Measurements from ENCODE around the gene WDR81. TPM values are rescaled to one million over a fixed set of nuclear protein-coding genes. Genes with fewer than 3 reads are reported as not detected.
"Not testable (repeated sequence)": the region's sequence is repeated elsewhere in the genome, so short reads cannot be mapped to it uniquely, and the experiment has no call there.

WDR81 gene
- total and polyA plus RNA-seq, 5 donors from 2014 or later, result 10.6 to 48.4 (median 11.2) TPM

DNA sequence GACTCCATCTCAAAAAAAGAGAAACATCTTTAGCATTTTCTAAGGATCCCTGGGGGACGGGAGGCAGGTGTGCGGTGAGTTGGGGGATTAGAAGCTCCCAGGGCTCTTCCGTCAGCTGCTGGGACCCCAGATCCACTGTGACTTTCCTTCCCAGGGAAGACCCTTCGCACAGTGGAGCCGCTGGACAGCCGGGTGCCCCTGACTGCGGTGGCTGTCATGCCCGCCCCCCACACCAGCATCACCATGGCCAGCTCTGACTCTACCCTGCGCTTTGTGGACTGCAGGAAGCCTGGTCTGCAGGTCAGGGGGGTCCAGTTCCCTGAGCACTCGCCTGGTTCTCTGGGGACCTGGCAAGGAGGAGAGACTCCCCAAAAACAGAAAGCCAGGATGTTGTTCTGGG is 10.9 kb downstream of the WDR81 start:
- Mint-ChIP-seq H3K27me3 (no peaks in the 10 kb centered on the region), H3K36me3 (peaks cover 9% of the 10 kb centered on the region), H3K9me3 (no peaks in the 10 kb centered on the region), H3K4me1 (peaks cover 0 to 14% (median under 1%) of the 10 kb centered on the region in 4 donors), H3K4me3 (no peak overlapping the region), H3K27ac (no peak overlapping the region)
- H3K27ac ChIP-seq (ENCODE audit: insufficient read depth, low read length, poor library complexity, severe bottlenecking), result no peak overlapping the region
- no peaks in the 10 kb centered on the region for H3K9me3 ChIP-seq (ENCODE audit: control insufficient read depth in 2 of 2, low read length in 2 of 2)
- H3K4me1 ChIP-seq (ENCODE audit: control insufficient read depth, insufficient read depth, low read length, poor library complexity, severe bottlenecking), result no peaks in the 10 kb centered on the region
- no peak overlapping the region for H3K4me3 ChIP-seq (ENCODE audit: low read depth, low read length)
- peaks cover 25% of the 10 kb centered on the region for H3K36me3 ChIP-seq (ENCODE audit: control insufficient read depth, insufficient read depth, low read length)
- DNase-seq (no peak), ATAC-seq (ENCODE audit: low read depth in 2 of 2) (no peak)
- H3K27me3 ChIP-seq (ENCODE audit: control insufficient read depth, insufficient read depth, low read length), result no peaks in the 10 kb centered on the region

- H3K27me3 Mint-ChIP-seq, result no peaks in the 10 kb centered on the region
- H3K36me3 Mint-ChIP-seq, result peaks cover 9% of the 10 kb centered on the region
- no peak overlapping the region for H3K4me3 ChIP-seq (ENCODE audit: low read depth, low read length)
- peaks cover 0 to 14% (median under 1%) of the 10 kb centered on the region in 4 donors for H3K4me1 Mint-ChIP-seq
- no peaks in the 10 kb centered on the region for H3K4me1 ChIP-seq (ENCODE audit: control insufficient read depth, insufficient read depth, low read length, poor library complexity, severe bottlenecking)
- H3K9me3 Mint-ChIP-seq, result no peaks in the 10 kb centered on the region
- no peak overlapping the region for H3K4me3 Mint-ChIP-seq
- peaks cover 23% of the 10 kb centered on the region for H3K36me3 ChIP-seq (ENCODE audit: control insufficient read depth, insufficient read depth, low read length)
- H3K27ac ChIP-seq (ENCODE audit: insufficient read depth, low read length, poor library complexity, severe bottlenecking), result no peak overlapping the region
- ATAC-seq (ENCODE audit: low read depth in 2 of 2), result no peak
- no peaks in the 10 kb centered on the region for H3K9me3 ChIP-seq (ENCODE audit: control insufficient read depth in 2 of 2, low read length in 2 of 2)
- no peak for DNase-seq
- no peak overlapping the region for H3K27ac Mint-ChIP-seq
- H3K27me3 ChIP-seq (ENCODE audit: control insufficient read depth, insufficient read depth, low read length), result no peaks in the 10 kb centered on the region
Observed at GRCh38 chr17:1735834-1736347, 11.4 kb downstream of the WDR81 start.

- Mint-ChIP-seq H3K36me3 (peaks cover 9% of the 10 kb centered on the region), H3K4me3 (no peak overlapping the region), H3K4me1 (peaks cover 0 to 14% (median under 1%) of the 10 kb centered on the region in 4 donors), H3K27me3 (no peaks in the 10 kb centered on the region), H3K27ac (peak overlapping the region in 2 of 3 donors; percentile 25 to 48), H3K9me3 (no peaks in the 10 kb centered on the region)
- H3K4me1 ChIP-seq (ENCODE audit: control insufficient read depth, insufficient read depth, low read length, poor library complexity, severe bottlenecking), result no peaks in the 10 kb centered on the region
- no peaks in the 10 kb centered on the region for H3K27me3 ChIP-seq (ENCODE audit: control insufficient read depth, insufficient read depth, low read length)
- ATAC-seq (ENCODE audit: low read depth in 2 of 2) (no peak), DNase-seq (no peak)
- H3K27ac ChIP-seq (ENCODE audit: insufficient read depth, low read length, poor library complexity, severe bottlenecking), result peak overlapping the region; percentile 14
- H3K9me3 ChIP-seq (ENCODE audit: control insufficient read depth in 2 of 2, low read length in 2 of 2), result no peaks in the 10 kb centered on the region
- H3K36me3 ChIP-seq (ENCODE audit: control insufficient read depth, insufficient read depth, low read length), result peaks cover 19% of the 10 kb centered on the region
- H3K4me3 ChIP-seq (ENCODE audit: low read depth, low read length), result no peak overlapping the region
Observed at GRCh38 chr17:1736348-1737281, 12.1 kb downstream of the WDR81 start.

GRCh38 chr17:1737531-1738291 is 13.2 kb downstream of the WDR81 start:
- H3K27me3 Mint-ChIP-seq, result no peaks in the 10 kb centered on the region
- H3K36me3 Mint-ChIP-seq, result peaks cover 9% of the 10 kb centered on the region
- Histone ChIP-seq H3K4me3 (ENCODE audit: low read depth, low read length) (no peak overlapping the region), H3K9me3 (ENCODE audit: control insufficient read depth in 2 of 2, low read length in 2 of 2) (no peaks in the 10 kb centered on the region), H3K36me3 (ENCODE audit: control insufficient read depth, insufficient read depth, low read length) (peaks cover 15% of the 10 kb centered on the region), H3K27me3 (ENCODE audit: control insufficient read depth, insufficient read depth, low read length) (no peaks in the 10 kb centered on the region), H3K4me1 (ENCODE audit: control insufficient read depth, insufficient read depth, low read length, poor library complexity, severe bottlenecking) (no peaks in the 10 kb centered on the region), H3K27ac (ENCODE audit: insufficient read depth, low read length, poor library complexity, severe bottlenecking) (no peak overlapping the region)
- ATAC-seq (ENCODE audit: low read depth in 2 of 2) (no peak), DNase-seq (no peak)
- H3K4me1 Mint-ChIP-seq, result peaks cover 0 to 14% (median under 1%) of the 10 kb centered on the region in 4 donors
- no peaks in the 10 kb centered on the region for H3K9me3 Mint-ChIP-seq
- H3K4me3 Mint-ChIP-seq, result no peak overlapping the region
- peak overlapping the region in 1 of 3 donors; percentile 85 for H3K27ac Mint-ChIP-seq

GRCh38 chr17:1741899-1742298 is 17.4 kb downstream of the WDR81 start:
- not testable (repeated sequence) for H3K4me1 Mint-ChIP-seq; DNase-seq; H3K27me3 ChIP-seq (ENCODE audit: control insufficient read depth, insufficient read depth, low read length); H3K4me3 Mint-ChIP-seq; H3K4me3 ChIP-seq (ENCODE audit: low read depth, low read length); H3K36me3 Mint-ChIP-seq; H3K27me3 Mint-ChIP-seq; H3K4me1 ChIP-seq (ENCODE audit: control insufficient read depth, insufficient read depth, low read length, poor library complexity, severe bottlenecking); ATAC-seq (ENCODE audit: low read depth in 2 of 2); H3K9me3 ChIP-seq (ENCODE audit: control insufficient read depth in 2 of 2, low read length in 2 of 2); H3K27ac ChIP-seq (ENCODE audit: insufficient read depth, low read length, poor library complexity, severe bottlenecking); H3K9me3 Mint-ChIP-seq; H3K36me3 ChIP-seq (ENCODE audit: control insufficient read depth, insufficient read depth, low read length)
- peak overlapping the region in 1 of 3 donors; percentile 56 for H3K27ac Mint-ChIP-seq

DNA sequence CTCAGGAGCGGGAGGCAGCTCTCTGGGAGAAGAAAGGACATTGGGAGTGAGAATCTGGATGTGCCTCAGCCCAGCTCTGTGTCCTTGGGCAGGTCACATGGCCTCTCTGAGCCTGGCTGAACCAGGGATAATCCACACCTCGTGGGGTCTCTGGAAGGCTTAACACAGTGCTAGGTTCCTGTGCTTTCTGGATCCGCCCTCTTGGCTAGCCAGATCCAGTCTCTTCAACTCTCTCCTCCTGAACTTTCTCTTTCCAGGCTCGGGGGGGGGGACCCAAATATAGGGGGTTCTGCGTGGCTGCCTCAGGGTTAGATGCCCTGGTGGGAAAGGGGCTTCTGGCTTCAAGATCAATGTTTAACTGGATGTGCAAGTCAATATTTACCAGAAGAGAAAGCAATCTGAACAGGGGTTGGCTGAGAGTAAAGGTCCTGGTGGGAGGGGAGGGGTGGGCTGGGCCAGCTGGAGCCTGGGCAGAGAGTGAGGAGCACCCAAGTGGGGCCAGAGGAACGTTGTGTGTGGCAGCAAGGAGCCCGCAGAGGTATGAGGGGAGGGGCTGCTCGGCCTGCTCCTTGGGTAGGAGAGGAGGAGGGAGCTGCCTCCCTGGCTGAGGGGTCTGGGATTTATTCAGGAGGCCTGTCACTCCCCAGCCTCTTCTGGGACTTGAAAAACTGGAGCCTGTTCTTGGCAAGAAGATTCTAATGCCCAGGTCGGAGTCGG is 18.0 kb downstream of the WDR81 start, which contains the start of gene SERPINF2:
Gene SERPINF2 (plus strand): TSS at position 501 of the 717 bp plus-strand sequence. CDS start 2,125 bp downstream, outside the sequence.
- Histone ChIP-seq H3K36me3 (ENCODE audit: control insufficient read depth, insufficient read depth, low read length) (peaks cover 3% of the 10 kb centered on the region), H3K4me1 (ENCODE audit: control insufficient read depth, insufficient read depth, low read length, poor library complexity, severe bottlenecking) (no peaks in the 10 kb centered on the region), H3K27ac (ENCODE audit: insufficient read depth, low read length, poor library complexity, severe bottlenecking) (no peak within 1 kb of the TSS), H3K4me3 (ENCODE audit: low read depth, low read length) (no peak within 1 kb of the TSS), H3K27me3 (ENCODE audit: control insufficient read depth, insufficient read depth, low read length) (no peaks in the 10 kb centered on the region), H3K9me3 (ENCODE audit: control insufficient read depth in 2 of 2, low read length in 2 of 2) (no peaks in the 10 kb centered on the region)
- no peak for ATAC-seq (ENCODE audit: low read depth in 2 of 2)
- H3K36me3 Mint-ChIP-seq, result no peaks in the 10 kb centered on the region
- peak within 1 kb of the TSS in 1 of 4 donors; percentile 38 for H3K4me3 Mint-ChIP-seq
- peak within 1 kb of the TSS in 2 of 3 donors; percentile 55 to 56 for H3K27ac Mint-ChIP-seq
- DNase-seq, result no peak
- peaks cover 5% of the 10 kb centered on the region for H3K27me3 Mint-ChIP-seq
- no peaks in the 10 kb centered on the region for H3K9me3 Mint-ChIP-seq
- peaks cover 0 to 3% (median 0%) of the 10 kb centered on the region in 4 donors for H3K4me1 Mint-ChIP-seq

GRCh38 chr17:1743088-1743439 is 18.6 kb downstream of the WDR81 start:
- H3K4me3 Mint-ChIP-seq, result no peak overlapping the region
- Histone ChIP-seq H3K36me3 (ENCODE audit: control insufficient read depth, insufficient read depth, low read length) (no peaks in the 10 kb centered on the region), H3K4me3 (ENCODE audit: low read depth, low read length) (no peak overlapping the region), H3K27ac (ENCODE audit: insufficient read depth, low read length, poor library complexity, severe bottlenecking) (no peak overlapping the region), H3K9me3 (ENCODE audit: control insufficient read depth in 2 of 2, low read length in 2 of 2) (no peaks in the 10 kb centered on the region), H3K27me3 (ENCODE audit: control insufficient read depth, insufficient read depth, low read length) (no peaks in the 10 kb centered on the region), H3K4me1 (ENCODE audit: control insufficient read depth, insufficient read depth, low read length, poor library complexity, severe bottlenecking) (no peaks in the 10 kb centered on the region)
- no peaks in the 10 kb centered on the region for H3K36me3 Mint-ChIP-seq
- H3K4me1 Mint-ChIP-seq, result peaks cover 0 to 3% (median 0%) of the 10 kb centered on the region in 4 donors
- peaks cover 0 to 2% (median 0%) of the 10 kb centered on the region in 7 donors for H3K9me3 Mint-ChIP-seq
- H3K27me3 Mint-ChIP-seq, result peaks cover 5% of the 10 kb centered on the region
- ATAC-seq (ENCODE audit: low read depth in 2 of 2) (no peak), DNase-seq (no peak)
- no peak overlapping the region for H3K27ac Mint-ChIP-seq
